HepG2 (cell line): Measurements from ENCODE around the gene SLAMF9. TPM values are rescaled to one million over a fixed set of nuclear protein-coding genes. Genes with fewer than 3 reads are reported as not detected.

Source experiments
- KLF12 ChIP-seq: sonication (generic); formaldehyde crosslinking; IDR thresholded peaks from 2 replicates; pipeline ENCODE4 v1.4.0; 2020; ENCODE audit warnings: missing genetic modification reagents, borderline replicate concordance
- PBX2 ChIP-seq: IDR thresholded peaks from 2 replicates; pipeline ENCODE4 v1.6.1; 2016; ENCODE audit warnings: control low read depth
- PLSCR1 ChIP-seq: sonication (generic); formaldehyde crosslinking; IDR thresholded peaks from 2 replicates; pipeline ENCODE4 v1.5.0; 2020; ENCODE audit warnings: missing genetic modification reagents, mild to moderate bottlenecking, borderline replicate concordance
- RERE ChIP-seq: IDR thresholded peaks from 2 replicates; pipeline ENCODE4 v1.6.1; 2016; ENCODE audit warnings: low read depth, missing genetic modification reagents, missing compliant biosample characterization
- YEATS4 ChIP-seq: sonication (generic); formaldehyde crosslinking; IDR thresholded peaks from 2 replicates; pipeline ENCODE4 v1.4.0; 2020; ENCODE audit warnings: missing genetic modification reagents, borderline replicate concordance
- ZNF280B ChIP-seq: sonication (generic); formaldehyde crosslinking; IDR thresholded peaks from 2 replicates; pipeline ENCODE4 v1.5.0; 2020; ENCODE audit warnings: missing genetic modification reagents, mild to moderate bottlenecking, borderline replicate concordance
- ZNF609 ChIP-seq: sonication (generic); formaldehyde crosslinking; IDR thresholded peaks from 2 replicates; pipeline ENCODE4 v1.4.0; 2020; ENCODE audit warnings: mild to moderate bottlenecking, missing genetic modification reagents, borderline replicate concordance
- ZNF691 ChIP-seq: sonication (generic); formaldehyde crosslinking; IDR thresholded peaks from 2 replicates; pipeline ENCODE4 v1.4.0; 2020; ENCODE audit warnings: missing genetic modification reagents, low read depth, mild to moderate bottlenecking, borderline replicate concordance
- ZSCAN5A ChIP-seq: sonication (generic); formaldehyde crosslinking; IDR thresholded peaks from 2 replicates; pipeline ENCODE4 v1.8.0; 2022; ENCODE audit warnings: mild to moderate bottlenecking, missing genetic modification reagents, borderline replicate concordance
- polyA plus RNA-seq, 8 experiments: library from polyadenylated mRNA; depleted of rRNA in 3 of 8; stranded (reverse) in 7 of 8; unstranded in 1 of 8; fragments of >200 nt; fragmentation: Illumina TruSeq in 4 of 8; extraction: Trizol in 4 of 8; gene quantifications; 2 replicates each; pipeline versions ENCODE4 v1.2.1 to v1.2.3, GENCODE V29; 2011 to 2016; ENCODE audit warnings: low read depth in 4 of 8, missing spikeins in 1 of 8, mixed read lengths in 1 of 8; ENCODE audit not compliant: insufficient read depth in 1 of 8
- total RNA-seq, 5 experiments: library from RNA; depleted of rRNA; stranded (reverse); fragments of >200 nt; fragmentation: Illumina TruSeq; extraction: Trizol; gene quantifications; 2 replicates each; pipeline ENCODE4 v1.2.3, GENCODE V29; 2016; ENCODE audit warnings: low read depth in 1 of 5

The SLAMF9 gene
- total and polyA plus RNA-seq, 2 of the 13 experiments (the other 11 are each of a cell fraction or from before 2014, with no cell fraction given) = 0.82 TPM; not detected in 1

- no peak for TF ChIP-seq ZNF280B
- TF ChIP-seq RERE (CRISPR knock-in tag) = no peak
- no peak for TF ChIP-seq PLSCR1 (CRISPR knock-in tag)
- TF ChIP-seq PBX2 = no peak
- no peak for TF ChIP-seq KLF12 (CRISPR knock-in tag)
- no peak for TF ChIP-seq YEATS4 (CRISPR knock-in tag)
- TF ChIP-seq ZNF609 (CRISPR knock-in tag) = no peak
- no peak for TF ChIP-seq ZNF691 (CRISPR knock-in tag)
- no peak for TF ChIP-seq ZSCAN5A (CRISPR knock-in tag)
Measured at GRCh38 chr1:159923203-159924024, 30.6 kb downstream of the SLAMF9 start (continued).
